Stimulated activated CD4-positive, alpha-beta T cell treated with anti-CD3 and anti-CD28 coated beads, Interleukin-12 subunit alpha, Interleukin-12 subunit beta, amount 100 ng/mL, for 4 hours (primary cell): ENCODE measurements around the gene MET.
"Not testable (repeated sequence)": the region's sequence is repeated elsewhere in the genome, so short reads cannot be mapped to it uniquely, and the experiment has no call there.

Experiments
- DNase-seq: peaks from one replicate; pipeline ENCODE4 v3.0.0-alpha.2; 2020

The MET gene

GRCh38 chr7:116754186-116754585 is 82.2 kb downstream of the MET start:
- DNase-seq = no peak

DNA sequence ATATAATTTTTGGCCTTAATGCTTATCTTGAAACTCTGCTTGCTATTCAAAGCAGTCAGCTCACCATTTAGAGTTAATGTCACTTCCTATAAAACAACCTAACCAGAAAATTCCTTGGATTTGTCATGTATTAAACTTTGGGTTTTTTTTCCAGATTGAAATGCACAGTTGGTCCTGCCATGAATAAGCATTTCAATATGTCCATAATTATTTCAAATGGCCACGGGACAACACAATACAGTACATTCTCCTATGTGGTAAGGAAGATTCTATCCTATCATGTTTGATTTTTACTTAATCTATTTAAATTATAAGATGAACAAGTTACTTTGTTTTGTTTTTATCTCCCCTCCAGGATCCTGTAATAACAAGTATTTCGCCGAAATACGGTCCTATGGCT is 85.3 kb downstream of the MET start:
- no peak for DNase-seq

DNA sequence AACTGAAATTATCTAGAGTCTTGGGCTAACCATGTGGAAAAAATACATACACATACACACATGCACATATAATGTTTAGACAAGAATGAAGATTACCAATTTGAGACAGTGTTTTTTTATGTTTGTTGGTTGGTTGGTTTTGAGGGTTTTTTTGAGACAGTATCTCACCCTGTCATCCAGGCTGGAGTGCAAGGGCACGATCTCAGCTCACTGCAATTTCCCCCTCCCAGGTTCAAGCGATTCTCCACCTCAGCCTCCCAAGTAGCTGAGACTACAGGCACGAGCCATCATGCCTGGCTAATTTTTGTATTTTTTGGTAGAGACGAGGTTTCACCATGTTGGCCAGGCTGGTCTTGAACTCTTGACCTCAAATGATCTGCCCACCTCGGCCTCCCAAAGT is 87.6 kb downstream of the MET start:
- not testable (repeated sequence) for DNase-seq

DNA sequence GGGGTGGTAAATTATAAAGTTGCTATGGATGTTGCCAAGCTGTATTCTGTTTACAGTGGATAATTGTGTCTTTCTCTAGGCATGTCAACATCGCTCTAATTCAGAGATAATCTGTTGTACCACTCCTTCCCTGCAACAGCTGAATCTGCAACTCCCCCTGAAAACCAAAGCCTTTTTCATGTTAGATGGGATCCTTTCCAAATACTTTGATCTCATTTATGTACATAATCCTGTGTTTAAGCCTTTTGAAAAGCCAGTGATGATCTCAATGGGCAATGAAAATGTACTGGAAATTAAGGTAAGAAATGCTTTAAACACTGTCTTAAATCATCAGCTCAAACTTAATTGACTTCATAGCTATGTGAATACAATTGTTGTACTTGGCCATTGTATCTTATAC is 91.0 kb downstream of the MET start:
- no peak for DNase-seq

DNA sequence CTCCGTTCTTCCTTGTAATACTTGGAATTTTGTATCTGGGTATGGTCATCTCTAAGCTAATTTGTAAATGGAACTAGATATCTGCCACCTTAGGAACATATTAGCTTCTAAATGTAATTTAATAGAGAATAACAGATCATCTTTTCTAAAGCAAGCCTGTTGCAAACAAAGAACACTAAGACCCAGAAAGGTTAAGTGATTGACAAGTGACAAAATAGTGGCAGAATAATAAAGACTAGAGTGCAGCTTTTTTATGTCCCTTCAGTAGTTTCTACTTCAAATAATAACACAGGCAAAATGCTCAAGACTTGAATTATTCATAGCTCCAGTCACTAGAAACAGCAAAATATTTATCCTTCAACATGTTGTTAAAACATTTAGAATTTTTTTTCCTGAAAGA is 91.7 kb downstream of the MET start:
- DNase-seq = no peak

- no peak for DNase-seq
Measured at GRCh38 chr7:116766881-116767280, 94.9 kb downstream of the MET start.

DNA sequence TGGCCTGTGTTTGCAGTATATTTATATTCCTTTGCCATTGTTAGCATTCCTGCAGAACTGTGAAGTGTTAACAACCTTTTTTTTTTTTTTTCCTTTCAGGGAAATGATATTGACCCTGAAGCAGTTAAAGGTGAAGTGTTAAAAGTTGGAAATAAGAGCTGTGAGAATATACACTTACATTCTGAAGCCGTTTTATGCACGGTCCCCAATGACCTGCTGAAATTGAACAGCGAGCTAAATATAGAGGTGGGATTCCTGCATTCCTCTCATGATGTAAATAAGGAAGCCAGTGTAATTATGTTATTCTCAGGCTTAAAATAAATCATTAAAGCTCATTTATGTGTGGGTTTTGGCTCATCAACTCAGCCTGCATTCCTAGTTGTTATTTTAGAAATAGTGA is 97.5 kb downstream of the MET start:
- DNase-seq = no peak

DNA sequence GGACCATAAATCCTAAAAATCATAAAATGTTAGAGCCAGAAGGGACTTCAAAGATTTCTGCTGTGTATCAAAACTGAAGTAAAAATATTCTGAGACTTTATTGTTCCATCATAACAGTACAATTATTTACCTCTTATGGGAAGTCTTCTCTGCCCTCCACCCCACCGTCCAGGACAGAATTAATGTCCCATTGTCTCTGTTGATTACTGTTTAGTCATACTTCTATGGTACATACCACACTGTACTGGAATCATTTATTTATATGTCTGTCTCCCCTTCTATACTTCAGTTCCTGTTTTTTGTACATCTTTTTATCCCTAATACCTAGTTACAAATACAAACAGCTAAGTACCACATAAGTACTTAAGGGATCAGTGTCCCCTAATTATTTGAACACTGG is 98.9 kb downstream of the MET start:
- no peak for DNase-seq

GRCh38 chr7:116771640-116772039 is 99.6 kb downstream of the MET start:
- DNase-seq = no peak

GRCh38 chr7:116772423-116772863 is 100.4 kb downstream of the MET start:
- no peak for DNase-seq

- no peak for DNase-seq
Measured at GRCh38 chr7:116772926-116773749, 101.1 kb downstream of the MET start.

GRCh38 chr7:116776046-116776445 is 104.0 kb downstream of the MET start:
- DNase-seq = no peak

- DNase-seq = no peak
Measured at GRCh38 chr7:116776610-116777289, 104.8 kb downstream of the MET start.

DNA sequence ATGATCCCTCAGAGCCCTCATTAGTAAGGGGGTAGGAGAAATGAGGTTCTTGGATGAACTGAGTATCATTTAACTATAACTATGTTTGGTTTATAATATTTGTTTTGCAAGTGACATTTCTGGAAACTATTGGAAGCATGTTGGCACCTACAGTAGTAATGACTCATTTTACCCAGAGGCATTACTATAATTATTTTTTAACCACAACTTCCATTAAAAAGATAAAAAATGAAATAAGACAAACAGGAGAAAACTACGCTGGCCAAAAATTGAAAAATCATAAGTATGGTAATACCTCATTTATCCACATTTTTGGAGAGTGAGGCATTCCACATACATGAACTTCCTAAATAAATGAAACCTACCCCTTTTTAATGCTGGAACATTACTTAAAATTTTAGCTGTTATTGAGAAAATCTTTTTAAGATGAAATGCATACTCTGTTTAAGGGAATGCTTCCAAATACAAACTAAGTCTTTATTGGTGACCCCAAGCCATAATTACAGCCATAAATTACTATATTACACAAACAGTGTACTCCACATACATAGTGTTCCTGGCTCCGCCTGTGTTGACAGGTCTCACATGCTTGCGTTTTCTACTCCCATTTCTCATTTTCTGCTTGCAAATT is 105.8 kb downstream of the MET start:
- no peak for DNase-seq

DNA sequence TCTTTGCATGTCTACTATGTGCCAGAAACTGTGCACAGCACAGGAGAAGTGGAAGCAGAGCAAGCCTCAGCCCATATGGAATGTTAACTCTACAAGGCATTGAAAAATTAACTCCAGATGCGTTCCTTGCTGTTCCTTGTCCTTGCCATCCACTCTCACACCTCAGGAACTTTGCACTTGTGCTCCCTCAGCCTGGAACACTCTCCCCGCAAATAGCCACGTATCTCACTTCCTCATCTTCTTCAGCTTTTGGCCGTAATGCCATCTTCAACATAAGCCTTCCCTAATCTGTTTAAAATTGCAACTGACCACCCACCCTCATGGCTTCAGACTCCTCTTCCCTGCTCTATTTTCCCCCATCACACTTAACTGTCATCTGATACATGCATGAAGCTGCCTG is 107.2 kb downstream of the MET start:
- no peak for DNase-seq

DNA sequence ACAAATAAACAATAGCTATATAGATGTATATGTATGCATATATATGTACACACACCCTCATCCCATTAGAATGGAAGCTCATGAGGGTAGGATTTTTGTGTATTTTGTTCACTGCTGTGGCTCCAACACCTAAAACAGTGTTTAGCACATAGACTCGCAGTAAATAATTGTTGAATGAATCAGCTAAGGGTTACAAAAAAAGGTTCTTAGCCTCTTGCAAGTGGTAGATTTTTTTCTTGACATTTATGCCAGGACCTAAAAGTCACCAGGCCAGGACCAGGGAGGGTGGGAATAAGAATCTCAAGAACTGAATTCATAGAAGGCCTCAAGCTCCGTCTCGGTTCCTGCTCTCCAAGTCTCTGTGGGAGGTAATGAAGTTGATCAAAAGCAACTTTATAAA is 107.9 kb downstream of the MET start:
- DNase-seq = no peak

DNA sequence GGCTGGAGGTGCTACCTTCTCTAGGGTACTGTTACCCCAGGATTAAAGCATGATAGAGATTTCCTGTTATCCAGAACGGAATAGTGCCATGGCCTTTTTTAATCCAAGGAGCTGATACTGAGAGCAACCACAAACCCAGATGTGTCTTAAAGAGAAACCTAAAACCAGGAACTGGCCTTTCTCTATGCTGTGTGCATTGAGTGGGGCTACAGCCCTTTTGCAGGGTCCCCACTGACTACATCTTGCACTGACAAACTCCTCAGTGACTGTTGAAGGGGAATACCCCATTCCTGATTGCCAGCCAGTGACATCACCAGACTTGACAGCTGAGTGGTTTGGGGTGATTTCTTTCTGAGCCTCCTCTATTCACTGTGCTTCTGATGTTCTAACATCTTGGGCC is 108.5 kb downstream of the MET start:
- no peak for DNase-seq

GRCh38 chr7:116780966-116781365 is 109.0 kb downstream of the MET start:
- DNase-seq = no peak

DNA sequence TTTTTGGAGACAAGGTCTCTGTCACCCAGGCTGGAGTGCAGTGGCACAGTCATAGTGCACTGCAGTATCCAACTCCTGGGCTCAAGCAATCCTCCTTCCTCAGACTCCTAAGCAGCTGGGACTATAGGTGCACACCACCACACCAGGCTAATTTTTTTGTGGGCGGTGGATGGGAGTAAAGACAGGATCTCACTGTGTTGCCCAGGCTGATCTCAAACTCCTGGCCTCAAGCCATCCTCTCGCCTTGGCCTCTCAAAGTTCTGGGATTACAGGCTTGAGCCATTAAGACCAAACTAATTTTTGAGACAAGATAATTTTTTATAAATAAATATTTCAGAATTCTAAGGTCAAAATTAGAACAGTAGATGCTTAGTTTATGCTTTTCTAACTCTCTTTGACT is 109.6 kb downstream of the MET start:
- no peak for DNase-seq

- DNase-seq = no peak
Measured at GRCh38 chr7:116782177-116782711, 110.2 kb downstream of the MET start.

GRCh38 chr7:116783666-116784318 is 111.8 kb downstream of the MET start:
- DNase-seq = no peak

DNA sequence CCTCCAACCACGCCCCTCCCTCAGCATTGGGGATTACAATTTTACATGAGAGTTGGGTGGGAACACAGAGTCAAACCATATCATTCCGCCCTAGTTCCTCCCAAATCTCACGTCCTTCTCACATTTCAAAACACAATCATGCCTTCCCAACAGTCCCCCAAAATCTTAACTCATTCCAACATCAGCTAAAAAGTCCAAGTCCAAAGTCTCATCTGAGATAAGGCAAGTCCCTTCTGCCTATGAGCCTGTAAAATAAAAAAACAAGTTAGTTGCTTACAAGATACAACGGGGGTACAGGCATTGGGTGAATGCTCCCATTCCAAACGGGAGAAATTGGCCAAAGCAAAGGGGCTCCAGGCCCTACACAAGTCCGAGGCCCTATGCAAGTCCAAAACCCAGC is 112.7 kb downstream of the MET start:
- no peak for DNase-seq

DNA sequence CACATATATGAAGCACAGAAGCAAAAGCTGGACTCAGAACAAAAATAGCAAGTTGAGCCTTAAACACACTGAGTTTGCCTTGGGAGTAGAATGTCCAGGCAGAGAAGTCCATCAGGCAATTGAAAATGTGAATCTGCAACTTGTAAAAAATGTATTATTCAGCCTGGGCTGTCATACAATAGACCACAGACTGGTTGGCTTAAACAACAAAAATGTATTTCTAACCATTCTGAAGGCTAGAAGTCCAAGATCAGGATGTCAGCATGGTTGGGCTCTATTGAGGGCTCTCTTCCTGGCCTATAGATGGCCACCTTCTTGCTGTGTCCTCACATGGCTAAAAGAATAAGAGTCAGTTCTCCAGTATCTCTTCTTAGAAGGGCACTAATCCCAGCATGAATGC is 113.8 kb downstream of the MET start:
- DNase-seq = no peak
